ENCODE results near the gene ZNF532.

- TF ChIP-seq CTCF (IDR thresholded peaks at IDR 0.05) (no peak), POLR2AphosphoS5 (IDR thresholded peaks at IDR 0.05) (no peak)
These were observed 27.1 kb downstream of the ZNF532 start for GRCh38 chr18:58891776-58892175.
